Activated CD4-positive, alpha-beta T cell treated with anti-CD3 and anti-CD28 coated beads, Interleukin-2, amount 50 U/mL, for 4 hours (primary cell): ENCODE data around the gene SLC30A9.
A peak's percentile ranks its signal among the peaks of the same experiment; 100 is the strongest.

ENCODE experiments used
- DNase-seq, 2 experiments: peaks; one replicate each; pipeline ENCODE4 v3.0.0-alpha.2; 2020

Gene SLC30A9

DNA sequence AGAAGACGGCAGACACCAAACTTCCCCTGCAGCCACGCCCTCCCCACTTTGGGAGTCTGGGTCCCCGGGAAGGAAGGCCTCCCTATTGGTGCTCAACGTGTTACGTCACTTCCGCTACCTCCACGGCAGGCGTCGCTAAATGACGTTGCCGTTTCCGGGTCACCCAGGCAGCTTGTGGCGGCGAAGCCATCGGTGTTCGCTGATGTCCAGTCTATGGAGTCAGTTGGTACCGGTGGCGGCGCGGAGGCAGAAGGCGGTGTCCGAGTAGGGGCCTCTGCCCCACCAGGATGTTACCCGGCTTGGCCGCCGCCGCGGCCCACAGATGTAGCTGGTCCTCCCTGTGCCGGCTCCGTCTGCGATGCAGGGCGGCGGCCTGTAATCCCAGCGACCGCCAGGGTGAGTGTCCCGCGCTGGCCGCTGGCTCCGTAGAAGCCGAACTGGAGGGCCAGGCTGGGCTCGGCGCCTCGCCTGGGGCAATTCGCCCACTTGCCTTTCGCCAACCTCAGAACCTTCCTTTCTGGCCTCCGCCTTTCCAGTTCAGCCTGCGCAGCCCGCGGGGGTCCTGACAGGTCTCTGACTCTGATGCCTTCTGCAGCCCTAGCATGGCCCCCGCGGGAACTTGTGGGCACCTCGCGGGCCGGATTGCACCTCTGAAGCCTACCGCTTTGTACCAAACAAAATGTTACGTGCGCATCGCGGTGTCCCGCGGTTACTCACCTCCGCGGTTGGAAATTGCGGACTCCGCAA lies at the start of gene SLC30A9:
SLC30A9 (plus strand) TSS at position 166 of the 747 bp plus-strand sequence; CDS start at position 288, 122 bp downstream.
- peak; percentile 89 to 91 for DNase-seq

DNA sequence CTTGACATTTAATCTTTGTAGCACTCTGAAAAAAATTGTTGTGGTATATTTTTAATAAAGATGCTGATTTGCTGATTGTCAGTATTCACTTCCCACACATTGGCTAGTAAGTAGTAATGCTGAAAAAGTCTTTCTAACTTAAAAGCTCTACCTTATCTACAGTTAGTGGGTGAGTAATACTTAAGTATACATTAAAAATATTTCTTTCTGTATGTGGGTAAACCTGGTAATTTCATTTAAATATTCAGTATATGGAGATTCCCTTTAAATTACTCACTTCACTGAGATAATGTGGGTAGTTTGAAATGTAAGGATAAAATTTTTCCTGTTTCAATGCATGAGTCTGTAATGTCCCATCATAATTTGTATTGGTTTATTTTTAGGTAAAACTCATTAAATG lies 49.5 kb upstream of the SLC30A9 start:
- no peak for DNase-seq

DNA sequence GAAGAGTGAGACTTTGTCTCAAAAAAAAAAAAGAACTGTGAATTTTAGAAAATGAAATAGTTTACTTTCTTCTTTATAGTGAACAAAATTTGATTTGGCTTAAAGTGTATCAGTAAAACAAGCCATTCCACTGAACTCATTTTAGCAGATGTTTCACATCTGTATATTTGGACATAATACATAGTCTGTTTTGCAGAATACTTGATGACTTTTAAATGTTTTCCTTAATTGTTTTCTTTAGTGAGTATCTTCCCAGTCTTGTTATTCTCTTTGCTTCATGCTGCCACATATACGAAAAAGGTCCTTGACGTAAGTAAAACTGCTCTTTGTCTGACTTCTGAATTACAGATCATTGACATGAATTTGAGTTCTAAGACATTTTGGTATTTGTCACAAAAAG lies 46.8 kb upstream of the SLC30A9 start:
- no peak for DNase-seq

DNA sequence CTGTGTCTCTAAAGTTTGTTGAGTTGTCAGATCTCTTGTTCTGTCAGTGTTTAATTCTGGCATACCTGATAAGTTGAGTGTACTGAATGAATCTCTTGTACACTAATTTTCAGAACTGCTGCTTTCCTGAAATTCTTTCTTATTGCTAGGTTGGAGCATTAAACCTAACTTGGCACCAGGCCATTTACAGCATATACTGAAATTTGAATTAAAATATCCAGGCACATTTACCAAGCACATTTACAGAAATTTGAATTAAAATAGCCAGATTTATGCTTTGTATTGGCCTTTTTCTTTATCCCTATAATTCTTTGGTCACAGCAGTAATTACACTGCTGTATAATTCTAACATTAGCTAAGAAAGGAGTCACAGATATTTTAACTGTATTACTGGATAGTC lies 46.2 kb upstream of the SLC30A9 start:
- DNase-seq = no peak

DNA sequence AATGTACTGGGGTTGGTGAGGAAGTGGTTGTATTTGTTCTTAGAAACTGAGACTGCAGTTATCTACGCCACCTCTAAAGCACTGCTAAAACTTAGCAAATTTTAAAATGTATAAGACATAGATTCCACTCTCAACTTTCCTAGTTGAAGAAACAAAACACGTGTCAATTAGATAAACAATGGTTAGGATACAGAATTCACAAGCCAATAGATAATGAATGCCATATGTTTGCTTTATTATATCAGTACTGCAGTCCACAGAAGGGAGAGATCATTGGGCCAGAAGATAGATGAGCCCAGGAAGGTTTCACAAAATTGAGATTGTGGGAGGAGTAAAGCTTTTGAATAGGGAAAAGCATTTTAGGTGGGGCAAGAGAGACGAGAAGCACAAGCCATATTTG lies 40.8 kb upstream of the SLC30A9 start:
- DNase-seq = no peak

DNA sequence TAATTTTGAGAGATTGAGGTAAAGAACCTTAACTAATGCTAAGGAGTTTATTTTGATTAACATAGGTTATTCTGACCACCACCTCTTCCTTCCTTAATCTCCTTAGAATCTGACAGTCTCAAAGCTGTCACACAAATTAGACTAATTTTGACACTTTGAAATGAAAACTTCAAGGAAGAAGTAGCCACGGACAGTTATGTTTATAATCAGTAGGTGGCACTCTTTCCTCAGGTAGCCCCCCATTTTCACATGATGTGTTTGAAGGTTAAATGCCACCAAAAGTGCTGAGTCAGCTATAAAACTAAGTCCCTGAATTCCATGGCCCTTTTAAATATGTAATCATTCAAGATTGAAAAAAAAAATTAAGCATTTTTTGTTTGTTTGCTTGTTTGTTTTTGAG lies 32.7 kb upstream of the SLC30A9 start:
- no peak for DNase-seq

DNA sequence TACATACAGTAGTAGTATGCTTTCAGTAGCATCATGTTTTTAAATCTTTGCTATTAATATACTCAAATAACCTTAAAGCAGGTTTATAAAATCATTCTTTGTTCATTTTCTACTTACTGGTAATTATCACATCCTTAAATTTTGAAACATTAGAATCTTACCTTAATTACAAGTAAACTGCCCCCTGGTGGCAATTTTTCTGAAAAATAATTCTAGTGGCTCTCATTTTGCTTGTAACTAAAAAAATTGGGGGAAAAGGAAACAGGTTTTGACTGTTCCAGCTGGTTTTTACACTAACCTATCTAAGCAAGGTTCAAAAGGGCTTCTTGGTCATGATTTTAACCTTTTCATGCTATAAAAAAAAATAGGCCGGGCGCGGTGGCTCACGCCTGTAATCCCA lies 27.2 kb upstream of the SLC30A9 start:
- DNase-seq = no peak

DNA sequence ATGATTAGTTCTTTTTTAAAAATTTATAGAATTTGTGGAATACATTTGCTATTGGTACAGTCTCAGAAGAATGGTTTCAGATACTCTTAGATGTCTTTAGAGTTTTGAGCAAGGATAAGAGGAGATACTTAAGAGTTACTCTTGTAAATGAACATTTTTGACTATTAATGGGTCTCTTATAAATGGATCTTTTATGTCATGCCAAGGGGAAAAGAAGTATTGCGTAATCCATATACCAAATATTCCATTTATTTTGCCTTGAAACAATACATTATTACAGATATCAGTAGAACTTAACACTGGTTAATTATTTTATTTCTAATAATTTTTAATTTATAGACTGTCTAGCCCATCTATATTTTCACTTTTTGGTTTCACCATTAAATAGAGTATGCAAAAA lies 25.9 kb upstream of the SLC30A9 start:
- DNase-seq = no peak

DNA sequence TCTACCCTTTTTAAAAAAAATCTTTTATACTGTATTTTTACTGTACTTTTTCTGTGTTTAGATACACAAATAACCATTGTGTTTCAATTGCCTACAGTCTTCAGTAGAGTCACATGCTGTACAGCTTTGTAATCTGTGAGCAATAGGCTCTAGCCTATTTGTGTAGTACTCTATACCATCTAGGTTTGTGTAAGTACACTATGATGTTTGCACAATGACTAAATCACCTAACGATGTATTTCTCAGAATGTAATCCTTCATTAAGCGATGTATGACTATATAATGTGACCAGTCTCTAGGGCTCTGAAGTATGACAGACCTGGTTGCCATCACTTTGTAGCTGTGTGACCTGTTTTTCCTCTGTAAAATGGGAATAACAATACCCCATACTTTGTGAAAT lies 22.9 kb upstream of the SLC30A9 start:
- DNase-seq = no peak

DNA sequence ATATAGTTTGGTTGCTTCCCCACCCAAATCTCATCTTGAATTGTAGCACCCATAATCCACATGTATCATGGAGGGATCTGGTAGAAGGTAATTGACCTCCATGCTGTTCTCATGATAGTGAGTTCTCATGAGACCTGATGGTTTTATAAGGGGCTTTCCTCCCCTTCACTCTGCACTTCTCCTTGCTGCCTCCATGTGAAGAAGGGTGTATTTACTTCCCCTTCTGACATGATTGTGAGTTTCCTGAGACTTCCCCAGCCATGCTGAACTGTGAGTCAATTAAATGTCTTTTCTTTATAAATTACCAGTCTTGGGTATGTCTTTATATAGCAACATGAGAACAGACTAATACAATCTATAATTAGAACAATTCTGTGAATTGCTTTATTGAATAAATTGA lies 20.7 kb upstream of the SLC30A9 start:
- DNase-seq = no peak

DNA sequence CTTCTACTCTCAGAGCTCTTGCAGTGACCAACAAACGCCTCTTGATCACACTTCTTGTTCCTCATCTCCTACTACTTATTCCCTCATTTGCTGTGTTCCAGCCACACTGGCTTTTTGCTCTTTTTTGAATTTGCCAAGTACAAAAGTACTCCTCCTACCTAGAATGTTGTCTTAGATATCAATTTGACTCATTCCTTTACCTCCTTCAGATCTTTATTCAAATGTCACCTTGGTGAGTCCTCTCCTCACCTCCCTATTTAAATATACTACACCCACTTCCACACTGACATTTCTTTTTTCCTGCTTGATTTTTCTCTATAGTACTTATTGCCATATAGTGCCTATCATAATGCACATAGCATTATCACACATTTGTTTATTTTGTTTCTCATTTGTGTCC lies 15.0 kb upstream of the SLC30A9 start:
- no peak for DNase-seq

DNA sequence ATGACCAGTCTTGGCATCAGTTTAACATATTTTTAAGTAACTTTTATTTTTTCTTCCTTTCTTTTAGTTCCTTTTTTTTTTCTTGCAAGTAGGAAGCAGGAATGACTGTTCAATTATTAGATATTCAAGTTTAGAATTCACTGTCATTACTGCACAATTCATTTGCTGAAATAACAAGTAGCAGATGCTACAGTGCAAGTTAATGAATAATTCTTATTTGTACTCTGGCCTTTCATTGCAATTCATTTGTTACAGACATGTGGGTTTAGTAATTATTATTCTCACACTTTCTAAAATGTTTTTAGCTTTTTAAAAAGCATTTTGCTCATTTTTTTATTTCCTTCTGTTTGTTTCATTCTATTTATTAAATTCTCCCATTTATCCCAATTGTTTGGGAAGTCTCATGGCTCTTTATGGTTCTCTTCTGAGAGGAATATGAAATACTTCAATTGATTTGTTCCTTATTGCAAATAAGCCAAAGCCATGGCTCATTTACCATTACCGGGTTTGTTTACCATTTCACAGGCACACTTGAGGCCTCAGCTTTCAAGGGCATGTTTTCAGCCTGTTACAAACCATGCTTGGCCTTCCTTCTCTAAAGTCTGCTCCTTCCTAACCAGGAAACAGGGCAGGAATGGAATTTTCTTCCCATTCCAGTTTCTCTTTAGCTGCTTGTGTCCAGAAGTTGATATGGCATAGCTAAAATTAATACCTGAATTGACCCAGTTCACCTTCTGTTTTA lies 13.4 kb upstream of the SLC30A9 start:
- no peak for DNase-seq

DNA sequence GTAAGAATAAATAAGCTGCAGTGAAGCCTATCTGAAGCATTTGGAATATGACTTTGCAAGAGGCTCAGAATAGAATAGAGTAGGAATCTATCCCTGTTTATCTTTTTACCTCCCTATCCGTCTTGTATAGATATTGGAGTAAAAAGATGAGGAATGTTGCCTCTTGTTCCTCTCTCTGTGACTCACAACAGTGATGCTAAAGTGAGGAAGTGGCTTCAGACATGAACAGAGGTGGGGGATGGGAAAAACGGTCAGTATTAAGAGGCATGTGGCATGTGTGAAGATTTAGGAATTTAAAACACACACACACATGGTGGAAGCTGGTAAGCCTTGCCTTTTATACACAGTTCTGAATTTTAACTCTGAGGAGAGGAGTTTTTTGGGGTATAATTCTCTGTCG lies 12.6 kb upstream of the SLC30A9 start:
- DNase-seq = no peak

DNA sequence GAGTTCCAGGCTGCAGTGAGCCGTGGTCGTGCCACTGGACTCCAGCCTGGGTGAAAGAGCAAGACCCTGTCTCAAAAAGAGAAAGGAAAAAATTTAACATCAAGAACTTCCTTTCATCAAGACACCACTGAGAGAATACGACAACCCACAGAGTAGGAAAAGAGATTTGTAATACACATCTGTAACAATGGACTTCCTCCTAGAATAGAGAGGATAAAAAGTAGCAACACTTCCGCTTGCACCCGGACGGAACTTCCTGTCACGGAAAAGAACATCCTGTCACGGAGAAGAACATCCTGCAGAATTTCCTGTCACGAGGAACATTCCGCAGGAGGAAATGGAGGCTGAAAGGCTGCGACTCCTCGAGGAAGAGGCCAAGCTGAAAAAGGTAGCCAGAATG lies 8.9 kb upstream of the SLC30A9 start, which contains the start of gene DCAF4L1:
DCAF4L1 (plus strand) TSS at position 301 of the 400 bp plus-strand sequence; CDS start at position 338, 37 bp downstream.
- no peak for DNase-seq

DNA sequence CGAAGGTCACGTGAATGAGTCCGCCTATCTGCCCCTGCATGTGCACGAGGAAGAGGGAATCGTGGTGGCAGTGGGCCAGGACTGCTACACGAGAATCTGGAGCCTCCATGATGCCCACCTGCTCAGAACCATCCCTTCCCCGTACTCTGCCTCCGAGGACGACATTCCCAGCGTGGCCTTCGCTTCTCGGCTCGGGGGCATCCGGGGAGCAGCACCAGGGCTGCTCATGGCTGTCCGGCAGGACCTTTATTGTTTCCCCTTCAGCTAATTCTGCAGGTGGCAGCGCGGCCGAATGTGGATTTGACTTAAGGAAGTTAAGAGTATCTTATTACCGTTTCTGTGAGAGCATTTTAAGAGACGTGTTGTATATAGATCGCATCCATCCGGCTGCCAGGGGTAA lies 7.6 kb upstream of the SLC30A9 start:
- DNase-seq = no peak

DNA sequence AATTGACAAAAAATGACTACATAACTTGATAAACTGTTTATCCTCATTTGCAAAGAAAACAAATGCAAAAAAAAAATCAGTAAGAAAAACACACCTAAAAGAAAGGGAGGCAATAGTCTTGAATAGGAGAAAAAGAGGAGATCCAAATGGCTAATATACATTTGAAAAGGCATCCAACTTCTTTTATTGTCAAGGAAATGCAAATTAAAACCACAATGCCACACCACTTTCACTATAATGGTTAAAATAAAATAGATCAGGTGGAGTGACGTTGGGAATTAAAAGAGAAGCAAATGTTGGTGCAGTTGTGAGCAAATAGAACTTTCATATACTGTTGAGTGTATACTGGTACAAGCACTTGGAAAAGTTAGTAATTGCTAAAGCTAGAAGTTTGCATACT lies 5.2 kb upstream of the SLC30A9 start:
- DNase-seq = no peak

DNA sequence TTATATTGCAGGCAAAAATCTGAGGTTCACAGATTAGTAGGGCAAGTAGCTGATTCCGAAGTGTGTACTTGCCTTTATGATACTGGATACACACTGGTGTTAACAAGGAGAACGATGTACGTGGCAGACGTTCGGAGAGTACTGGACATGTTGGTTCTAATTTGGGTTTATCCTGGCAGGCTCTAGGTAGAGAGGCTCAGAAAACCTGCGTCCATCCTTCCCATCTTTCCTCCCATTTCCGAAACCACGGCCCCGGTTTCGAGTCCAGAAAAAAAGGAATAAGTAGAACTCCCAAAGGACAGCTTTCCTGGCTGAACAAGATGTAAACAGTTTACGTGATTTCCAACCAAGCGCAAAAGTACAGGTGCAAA lies 351 bp upstream of the SLC30A9 start:
- no peak for DNase-seq

DNA sequence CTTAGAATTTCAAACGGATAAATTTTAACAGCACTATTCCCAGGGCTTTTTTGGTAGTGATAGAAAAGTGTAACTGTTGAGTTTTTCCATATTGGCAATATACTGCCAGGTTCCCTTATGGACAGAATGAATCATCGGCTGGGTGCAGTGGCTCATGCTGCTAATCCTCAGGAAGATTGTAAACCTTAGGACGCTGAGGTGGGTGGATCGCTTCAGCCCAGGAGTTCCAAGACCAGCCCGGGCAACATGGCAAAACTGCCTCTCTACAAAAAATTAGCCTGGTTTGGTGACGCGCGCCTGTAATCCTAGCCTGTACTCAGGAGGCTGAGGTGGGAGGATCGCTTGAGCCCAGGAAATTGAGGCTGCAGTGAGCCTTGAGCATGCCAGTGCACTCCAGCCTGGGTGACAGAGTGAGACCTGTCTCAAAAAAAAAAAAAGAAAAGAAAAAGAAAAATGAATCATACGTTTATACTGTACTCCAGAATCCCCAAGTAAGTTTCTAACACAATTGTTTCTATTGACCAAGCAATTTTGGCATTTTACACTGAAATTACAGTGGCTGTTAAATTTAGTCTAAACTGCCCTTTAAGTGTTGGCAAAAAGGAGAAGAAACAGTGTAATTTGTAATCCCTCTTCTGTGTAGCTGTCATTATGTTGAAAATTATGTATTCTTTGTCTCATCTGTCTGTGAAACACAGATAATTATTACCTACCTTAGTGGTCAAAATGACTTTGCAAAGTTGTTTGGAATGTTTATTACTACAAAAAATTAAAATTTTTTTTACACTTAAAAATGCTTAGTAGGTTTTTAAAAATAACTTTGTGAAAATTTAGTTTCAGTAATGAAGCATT lies 1.8 kb downstream of the SLC30A9 start:
- no peak for DNase-seq

DNA sequence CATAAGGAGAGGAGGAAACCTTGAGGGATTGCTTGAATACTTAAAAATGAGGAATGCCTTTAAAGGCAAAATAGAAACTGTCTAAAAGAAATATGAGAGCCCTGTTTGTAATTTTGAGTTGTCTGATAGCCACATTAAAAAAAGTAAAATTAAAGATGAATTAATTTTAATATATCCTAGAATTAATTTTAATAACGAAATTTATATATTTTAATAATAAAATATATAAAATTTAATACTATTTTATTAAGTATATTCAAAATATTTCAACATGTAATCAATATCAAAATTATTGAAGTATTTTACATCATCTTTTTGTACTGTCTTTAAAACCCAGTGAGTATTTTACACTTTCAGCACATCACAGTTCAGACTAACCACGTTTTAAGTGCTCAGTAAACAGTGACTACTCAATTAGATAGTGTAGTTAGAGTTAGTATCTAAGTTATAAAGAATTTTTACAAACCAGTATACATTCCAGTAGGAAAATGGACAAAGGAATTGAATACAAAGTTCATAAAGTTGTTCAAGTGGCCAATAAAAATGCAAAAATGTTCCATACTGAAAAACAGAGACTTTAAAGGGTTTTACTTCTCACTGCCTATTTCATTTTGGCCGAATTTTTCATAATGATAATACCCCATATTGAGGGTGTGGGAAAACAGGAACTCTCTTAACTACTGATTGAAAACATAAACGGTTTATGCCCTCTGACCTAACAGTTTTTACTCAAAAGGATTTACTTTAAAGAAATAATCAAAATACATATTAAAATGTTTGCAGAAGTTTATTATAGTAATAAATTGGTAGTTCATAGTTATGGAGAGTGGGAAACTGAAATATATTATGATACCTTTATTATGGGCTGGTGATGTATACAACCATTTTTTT lies 2.9 kb downstream of the SLC30A9 start:
- no peak for DNase-seq

DNA sequence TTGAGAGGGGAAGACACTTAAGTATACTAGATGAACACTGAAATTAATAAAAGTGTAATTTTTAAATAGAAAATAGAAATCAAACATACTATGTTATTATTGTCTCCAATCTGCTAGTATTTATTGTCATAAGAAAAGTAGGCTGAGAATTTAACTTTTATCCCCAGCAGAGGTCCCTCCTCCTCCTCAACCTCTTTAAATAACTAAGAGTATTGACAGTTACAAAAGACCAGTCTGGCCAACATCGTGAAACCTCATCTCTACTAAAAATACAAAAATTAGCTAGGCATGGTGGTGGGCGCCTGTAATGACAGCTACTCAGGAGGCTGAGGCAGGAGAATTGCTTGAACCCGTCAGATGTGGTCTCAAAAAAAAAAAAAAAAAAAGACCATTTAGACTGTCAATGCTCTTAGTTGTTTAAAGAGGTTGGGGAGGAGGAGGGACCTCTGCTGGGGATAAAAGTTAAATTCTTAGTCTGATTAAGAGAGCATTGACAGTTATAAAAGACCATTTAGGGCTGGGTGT lies 4.2 kb downstream of the SLC30A9 start:
- no peak for DNase-seq

DNA sequence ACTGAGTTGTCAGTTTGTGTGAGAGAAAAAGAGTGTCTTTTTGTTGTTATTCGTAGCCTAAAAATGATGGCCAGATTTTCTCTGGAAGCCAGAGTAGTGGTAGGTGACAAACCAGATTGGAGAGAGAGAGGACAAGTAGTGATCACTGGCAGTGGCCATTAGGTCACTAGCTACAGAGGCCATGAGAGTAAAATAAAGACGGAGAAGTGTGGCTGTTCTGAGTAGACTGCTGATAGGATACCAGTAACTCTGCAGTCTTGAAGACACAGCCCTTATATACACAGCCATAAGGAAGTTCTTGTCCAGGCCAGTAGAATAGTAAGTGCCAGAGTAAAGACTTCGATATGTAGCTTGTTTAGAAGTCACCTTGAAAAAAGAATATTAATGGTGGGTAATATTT lies 7.7 kb downstream of the SLC30A9 start:
- DNase-seq = no peak

DNA sequence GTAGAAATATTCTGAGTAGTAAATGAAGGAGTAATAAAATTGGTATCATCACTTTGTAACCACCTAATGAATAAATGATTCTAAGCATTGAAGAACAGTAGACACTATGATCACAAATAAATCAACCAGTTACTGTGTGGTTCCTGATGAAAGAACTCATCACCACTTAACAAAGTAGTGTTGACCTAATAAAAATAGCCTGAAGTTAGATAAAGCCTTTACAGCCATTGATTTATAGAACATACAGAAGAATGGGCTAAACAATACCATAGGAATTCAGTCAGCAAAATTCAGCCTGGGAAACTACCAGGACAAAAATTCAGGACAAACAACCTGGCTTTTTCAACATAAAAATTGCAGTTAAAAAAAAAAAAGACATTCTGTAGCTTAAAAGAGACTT lies 9.0 kb downstream of the SLC30A9 start:
- no peak for DNase-seq
